Fibroblast of lung (primary cell): ENCODE data around the gene VWA7. TPM values are rescaled to one million over a fixed set of nuclear protein-coding genes. Genes with fewer than 3 reads are reported as not detected.
"Not testable (repeated sequence)": the region's sequence is repeated elsewhere in the genome, so short reads cannot be mapped to it uniquely, and the experiment has no call there.

Experiments used
- DNase-seq, 2 donors: peaks; one replicate each; pipeline versions ENCODE4 v3.0.0 to v3.0.0-alpha.2; 2010; ENCODE audit warnings: low read depth in 2 of 2
- H2AFZ ChIP-seq: 2 replicates; pipeline ENCODE4 v1.5.1; 2012; ENCODE audit warnings: low read length, control low read depth, inconsistent platforms
- H3K27ac ChIP-seq: 2 replicates; pipeline ENCODE4 v1.5.1; 2011; ENCODE audit warnings: low read length, control low read depth; ENCODE audit not compliant: insufficient read depth
- H3K27me3 ChIP-seq: 2 replicates; pipeline ENCODE4 v1.5.1; 2011; ENCODE audit warnings: mild to moderate bottlenecking, low read length; ENCODE audit not compliant: control insufficient read depth, insufficient read depth
- H3K36me3 ChIP-seq: 2 replicates; pipeline ENCODE4 v1.5.1; 2011; ENCODE audit warnings: low read length; ENCODE audit not compliant: control insufficient read depth, insufficient read depth
- H3K4me1 ChIP-seq: 2 replicates; pipeline ENCODE4 v1.5.1; 2011; ENCODE audit warnings: low read length; ENCODE audit not compliant: control insufficient read depth, insufficient read depth; ENCODE audit errors: extremely low read depth
- H3K4me2 ChIP-seq: 2 replicates; pipeline ENCODE4 v1.5.1; 2011; ENCODE audit warnings: low read length, control low read depth; ENCODE audit not compliant: insufficient read depth; ENCODE audit errors: extremely low read depth
- H3K4me3 ChIP-seq, 4 experiments: fragments of 200-600 bp in 1 of 4; sonication (generic) in 1 of 4; replicated peaks in 1 of 4; 2 replicates each; pipeline ENCODE4 v1.5.1; 2011 to 2016; ENCODE audit warnings: low read length in 4 of 4, low read depth in 3 of 4, mild to moderate bottlenecking in 3 of 4, control low read depth in 2 of 4, inconsistent platforms in 1 of 4, mixed read lengths in 1 of 4; ENCODE audit not compliant: insufficient read depth in 1 of 4; ENCODE audit errors: control extremely low read depth in 1 of 4
- H3K79me2 ChIP-seq: 2 replicates; pipeline ENCODE4 v1.5.1; 2012; ENCODE audit warnings: mild to moderate bottlenecking, low read length, inconsistent platforms; ENCODE audit not compliant: control insufficient read depth, insufficient read depth
- H3K9ac ChIP-seq: 2 replicates; pipeline ENCODE4 v1.5.1; 2011; ENCODE audit warnings: mild to moderate bottlenecking, low read length, control low read depth; ENCODE audit not compliant: insufficient read depth
- H3K9me3 ChIP-seq: 2 replicates; pipeline ENCODE4 v1.5.1; 2012; ENCODE audit warnings: low read depth, low read length; ENCODE audit not compliant: control insufficient read depth, insufficient read depth
- H4K20me1 ChIP-seq: 2 replicates; pipeline ENCODE4 v1.5.1; 2011; ENCODE audit warnings: low read length; ENCODE audit not compliant: control insufficient read depth, insufficient read depth; ENCODE audit errors: extremely low read depth
- EZH2 ChIP-seq: IDR thresholded peaks from 2 replicates; pipeline ENCODE4 v1.5.1; 2012; ENCODE audit warnings: low read length, control low read depth, mild to moderate bottlenecking; ENCODE audit errors: missing control alignments
- polyA plus RNA-seq, 2 donors: library from polyadenylated mRNA; depleted of rRNA in 1 of 2; stranded (reverse) in 1 of 2; unstranded in 1 of 2; fragments of >200 nt; gene quantifications; 2 replicates each; pipeline ENCODE4 v1.2.1, GENCODE V29; 2011 to 2012; ENCODE audit warnings: missing spikeins in 1 of 2
- total RNA-seq: library from RNA; depleted of rRNA; stranded (reverse); fragments of >200 nt; gene quantifications from 2 replicates; pipeline ENCODE4 v1.2.1, GENCODE V29; 2014
- TF ChIP-seq, protein P1 (sequence below), 2 donors: IDR thresholded peaks in 1 of 2; conservative IDR thresholded peaks in 1 of 2; 1 replicate in 1 of 2; 2 replicates in 1 of 2; pipeline ENCODE4 v1.5.1; 2011 to 2012; ENCODE audit warnings: low read length in 2 of 2, control low read depth in 1 of 2, inconsistent platforms in 1 of 2, low read depth in 1 of 2, mild to moderate bottlenecking in 1 of 2

The VWA7 gene
- total and polyA plus RNA-seq, 2 donors (not counting 1 experiment from before 2014, with no cell fraction given): 0.16 to 0.66 TPM

DNA sequence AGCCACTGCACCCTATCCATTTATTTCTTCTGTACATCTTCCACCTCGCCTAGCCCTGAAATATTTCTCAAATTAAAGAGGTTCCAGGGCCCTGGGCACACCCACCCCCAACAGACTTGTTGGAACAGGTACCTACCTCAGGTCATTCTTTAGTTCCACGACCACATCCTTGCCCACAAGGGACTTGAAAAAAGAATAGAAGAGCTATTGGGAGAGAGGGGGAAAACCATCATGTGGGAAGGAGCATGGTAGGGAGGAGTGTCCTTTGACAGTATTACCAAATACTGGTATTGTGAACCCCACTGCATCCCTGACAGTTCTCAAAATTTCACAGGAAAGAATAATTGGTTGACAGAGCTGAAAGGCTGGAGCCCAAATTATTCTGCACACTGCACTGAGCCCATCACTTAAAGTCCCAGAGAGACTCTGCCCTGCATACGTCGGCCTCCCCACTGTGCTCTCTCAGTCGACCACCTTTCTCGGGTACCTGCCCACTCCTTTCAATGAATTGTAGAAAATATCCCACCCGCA lies 28.9 kb upstream of the VWA7 start:
- peak overlapping the region; percentile 73 to 84 (median 78) for H3K4me3 ChIP-seq
- no peaks in the 10 kb centered on the region for H3K36me3 ChIP-seq
- H3K4me2 ChIP-seq: peak overlapping the region; percentile 94
- no peaks in the 10 kb centered on the region for H3K27me3 ChIP-seq
- no peak for DNase-seq
- no peaks in the 10 kb centered on the region for H3K4me1 ChIP-seq
- H3K9ac ChIP-seq: peak overlapping the region; percentile 85
- H2AFZ ChIP-seq: peak overlapping the region; percentile 73
- TF ChIP-seq EZH2: no peak
- TF ChIP-seq, protein P1, sequence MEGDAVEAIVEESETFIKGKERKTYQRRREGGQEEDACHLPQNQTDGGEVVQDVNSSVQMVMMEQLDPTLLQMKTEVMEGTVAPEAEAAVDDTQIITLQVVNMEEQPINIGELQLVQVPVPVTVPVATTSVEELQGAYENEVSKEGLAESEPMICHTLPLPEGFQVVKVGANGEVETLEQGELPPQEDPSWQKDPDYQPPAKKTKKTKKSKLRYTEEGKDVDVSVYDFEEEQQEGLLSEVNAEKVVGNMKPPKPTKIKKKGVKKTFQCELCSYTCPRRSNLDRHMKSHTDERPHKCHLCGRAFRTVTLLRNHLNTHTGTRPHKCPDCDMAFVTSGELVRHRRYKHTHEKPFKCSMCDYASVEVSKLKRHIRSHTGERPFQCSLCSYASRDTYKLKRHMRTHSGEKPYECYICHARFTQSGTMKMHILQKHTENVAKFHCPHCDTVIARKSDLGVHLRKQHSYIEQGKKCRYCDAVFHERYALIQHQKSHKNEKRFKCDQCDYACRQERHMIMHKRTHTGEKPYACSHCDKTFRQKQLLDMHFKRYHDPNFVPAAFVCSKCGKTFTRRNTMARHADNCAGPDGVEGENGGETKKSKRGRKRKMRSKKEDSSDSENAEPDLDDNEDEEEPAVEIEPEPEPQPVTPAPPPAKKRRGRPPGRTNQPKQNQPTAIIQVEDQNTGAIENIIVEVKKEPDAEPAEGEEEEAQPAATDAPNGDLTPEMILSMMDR (conservative IDR thresholded peaks at IDR 0.05 in 1 of 2, IDR thresholded peaks at IDR 0.05 in 1 of 2; ENCODE audit: low read depth in 1 of 2, low read length in 2 of 2): no peak
- no peaks in the 10 kb centered on the region for H3K9me3 ChIP-seq
- no peaks in the 10 kb centered on the region for H4K20me1 ChIP-seq
- peak overlapping the region; percentile 90 for H3K27ac ChIP-seq
- peaks cover 8% of the 10 kb centered on the region for H3K79me2 ChIP-seq

DNA sequence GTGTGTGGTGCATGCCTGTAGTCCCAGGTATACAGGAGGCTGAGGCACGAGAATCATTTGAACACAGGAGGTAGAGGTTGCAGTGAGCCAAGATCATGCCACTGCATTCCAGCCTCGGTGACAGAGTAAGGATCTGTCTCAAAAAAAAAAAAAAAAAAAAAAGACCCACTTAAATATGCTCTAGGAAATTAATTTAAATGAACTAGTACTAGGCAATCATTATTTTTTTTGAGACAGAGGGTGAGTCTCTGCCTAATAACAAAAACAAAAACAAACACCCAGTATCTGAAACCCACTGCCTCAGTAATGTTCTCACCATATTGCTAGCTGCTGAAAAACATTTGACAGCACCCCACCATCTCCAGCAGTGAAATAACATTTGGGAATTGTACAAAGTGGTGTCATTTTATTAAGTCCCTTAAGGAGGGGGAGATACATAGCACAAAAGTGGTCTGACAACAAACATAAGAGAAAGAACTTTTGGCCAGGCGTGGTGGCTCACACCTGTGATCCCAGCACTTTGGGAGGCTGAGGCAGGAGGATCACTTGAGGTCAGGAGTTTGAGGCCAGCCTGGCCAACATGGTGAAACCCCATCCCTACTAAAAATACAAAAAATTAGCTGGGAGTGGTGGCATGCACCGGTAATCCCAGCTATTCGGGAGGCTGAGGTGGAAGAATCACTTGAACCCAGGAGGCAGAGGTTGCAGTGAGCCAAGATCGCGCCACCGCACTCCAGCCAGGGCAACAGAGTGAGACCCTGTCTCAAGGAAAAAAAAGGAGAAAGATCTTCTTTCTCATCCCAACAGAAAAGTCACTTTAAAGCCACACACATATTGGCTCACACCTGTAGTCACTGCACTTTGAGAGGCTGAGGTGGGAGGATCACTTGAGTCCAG lies 24.2 kb upstream of the VWA7 start:
- H3K9ac ChIP-seq, H4K20me1 ChIP-seq, H3K9me3 ChIP-seq, H3K4me2 ChIP-seq, H3K4me1 ChIP-seq, H3K36me3 ChIP-seq, H3K79me2 ChIP-seq, H3K4me3 ChIP-seq, H3K27ac ChIP-seq, H3K27me3 ChIP-seq, DNase-seq, H2AFZ ChIP-seq: not testable (repeated sequence)

DNA sequence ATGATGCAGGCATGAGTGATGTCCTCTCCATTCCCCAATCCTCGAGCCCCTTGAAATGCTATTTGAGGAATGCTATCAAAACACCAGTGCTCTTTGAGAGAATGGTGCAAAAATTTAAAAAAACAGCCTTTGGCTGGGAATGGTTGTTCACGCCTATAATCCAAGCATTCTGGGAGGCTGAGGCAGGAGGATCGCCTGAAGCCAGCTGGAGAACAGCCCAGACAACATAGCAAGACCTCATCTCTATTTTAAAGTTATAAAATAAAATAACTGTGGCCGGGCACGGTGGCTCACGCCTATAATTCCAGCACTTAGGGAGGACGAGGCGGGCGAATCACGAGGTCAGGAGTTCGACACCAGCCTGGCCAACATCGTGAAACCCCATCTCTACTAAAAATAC lies 22.7 kb upstream of the VWA7 start:
- no peaks in the 10 kb centered on the region for H3K9me3 ChIP-seq
- H3K36me3 ChIP-seq: no peaks in the 10 kb centered on the region
- H3K27ac ChIP-seq: no peak overlapping the region
- H3K4me1 ChIP-seq: no peaks in the 10 kb centered on the region
- H3K4me3 ChIP-seq: no peak overlapping the region
- no peak overlapping the region for H3K4me2 ChIP-seq
- no peak overlapping the region for H2AFZ ChIP-seq
- DNase-seq: peak in 1 of 2 donors; percentile 45
- peaks cover 6% of the 10 kb centered on the region for H3K79me2 ChIP-seq
- no peaks in the 10 kb centered on the region for H3K27me3 ChIP-seq
- TF ChIP-seq EZH2: no peak
- TF ChIP-seq, protein P1 (conservative IDR thresholded peaks at IDR 0.05 in 1 of 2, IDR thresholded peaks at IDR 0.05 in 1 of 2; ENCODE audit: low read depth in 1 of 2, low read length in 2 of 2): no peak
- H4K20me1 ChIP-seq: no peaks in the 10 kb centered on the region
- H3K9ac ChIP-seq: no peak overlapping the region
